HCT116 (cell line): ENCODE data around the gene HSCB. TPM values are rescaled to one million over a fixed set of nuclear protein-coding genes. Genes with fewer than 3 reads are reported as not detected.

Source experiments
- ATAC-seq: fragments of 200-7000 bp; cut with Tn5 transposase; 2 replicates; pipeline ENCODE4 v1.9.1; 2020; ENCODE audit warnings: mild to moderate bottlenecking, moderate library complexity
- BruUV-seq: library from RNA; stranded (reverse); fragments of 400-500 nt; replicated peaks from 2 replicates; lab custom pipeline; 2021; lab: Mats Ljungman, UMichigan
- CTCF ChIA-PET: fragments of 300-600 bp; sonication (Branson Sonifier 250); formaldehyde crosslinking; loops from one replicate; lab custom pipeline; 2021; ENCODE audit warnings: antibody characterized with exemption; lab: Charles Lee
- POLR2A ChIA-PET: fragments of 300-600, 350-600 bp; sonication (Branson Sonifier 250); formaldehyde crosslinking; loops from one replicate; lab custom pipeline; 2021; ENCODE audit warnings: antibody characterized with exemption; lab: Charles Lee
- RAD21 ChIA-PET, 2 experiments: fragments of 300-600 bp; sonication (Branson Sonifier 250); formaldehyde crosslinking; loops; one replicate each; lab custom pipeline; 2023; ENCODE audit warnings: low total read pairs in 2 of 2; ENCODE audit not compliant: uncharacterized antibody in 2 of 2, unreplicated experiment in 2 of 2, low non-redundant PET in 1 of 2; lab: Charles Lee
- DNase-seq: peaks from one replicate; pipeline ENCODE4 v3.0.0-alpha.2; 2010; ENCODE audit warnings: low read depth, low spot score
- H2AFZ ChIP-seq: fragments of 200-600 bp; shearing (Covaris generic), sonication (generic); 2 replicates; pipeline ENCODE4 v1.6.1; 2017; ENCODE audit warnings: low read depth, mixed run types, mixed read lengths, antibody characterized with exemption, low read length; ENCODE audit not compliant: poor library complexity, severe bottlenecking
- H3K27ac ChIP-seq: 2 replicates; pipeline ENCODE4 v1.5.1; 2012; ENCODE audit warnings: low read depth, low read length
- H3K27me3 ChIP-seq: fragments of 200-600 bp; sonication (generic); 2 replicates; pipeline ENCODE4 v1.6.1; 2016; ENCODE audit warnings: mixed run types, low read length, mixed read lengths; ENCODE audit not compliant: insufficient read depth
- H3K36me3 ChIP-seq, 2 experiments: fragments of 200-500 bp in 1 of 2; fragments of 200-600 bp in 1 of 2; sonication (Bioruptor generic) in 1 of 2; sonication (generic) in 1 of 2; 2 replicates each; pipeline versions ENCODE4 v1.5.1 to v1.6.1; 2014 to 2016; ENCODE audit warnings: low read length in 2 of 2, inconsistent platforms in 1 of 2, mixed read lengths in 1 of 2, mixed run types in 1 of 2; ENCODE audit not compliant: insufficient read depth in 2 of 2, control insufficient read depth in 1 of 2
- H3K4me1 ChIP-seq, 2 experiments: fragments of 200-600 bp in 1 of 2; sonication (generic) in 1 of 2; 2 replicates each; pipeline versions ENCODE4 v1.5.1 to v1.6.1; 2012 to 2017; ENCODE audit warnings: low read length in 2 of 2, inconsistent platforms in 1 of 2, mild to moderate bottlenecking in 1 of 2, mixed read lengths in 1 of 2, mixed run types in 1 of 2, moderate library complexity in 1 of 2; ENCODE audit not compliant: insufficient read depth in 2 of 2, control insufficient read depth in 1 of 2
- H3K4me2 ChIP-seq: fragments of 200-600 bp; sonication (generic); 2 replicates; pipeline ENCODE4 v1.6.1; 2017; ENCODE audit warnings: mixed run types, low read length, mixed read lengths
- H3K4me3 ChIP-seq, 2 experiments: fragments of 200-600 bp in 1 of 2; sonication (generic) in 1 of 2; replicated peaks in 1 of 2; 2 replicates each; pipeline ENCODE4 v1.5.1; 2011 to 2016; ENCODE audit warnings: low read length in 2 of 2, control low read depth in 1 of 2, low read depth in 1 of 2, mild to moderate bottlenecking in 1 of 2, mixed read lengths in 1 of 2, mixed run types in 1 of 2
- H3K79me2 ChIP-seq: fragments of 200-600 bp; sonication (generic); 2 replicates; pipeline ENCODE4 v1.6.1; 2017; ENCODE audit warnings: mild to moderate bottlenecking, mixed run types, low read length, moderate library complexity, mixed read lengths; ENCODE audit not compliant: insufficient read depth
- H3K9ac ChIP-seq: fragments of 200-600 bp; sonication (generic); 2 replicates; pipeline ENCODE4 v1.6.1; 2016; ENCODE audit warnings: low read length, mixed read lengths
- H3K9me2 ChIP-seq: fragments of 200-600 bp; sonication (generic), shearing (Covaris generic); 2 replicates; pipeline ENCODE4 v1.6.1; 2017; ENCODE audit warnings: mixed run types, mild to moderate bottlenecking, moderate library complexity; ENCODE audit not compliant: insufficient read depth
- H3K9me3 ChIP-seq, 2 experiments: fragments of 200-500 bp in 1 of 2; fragments of 200-600 bp in 1 of 2; sonication (Bioruptor generic) in 1 of 2; sonication (generic) in 1 of 2; 2 replicates each; pipeline ENCODE4 v1.6.1; 2014 to 2017; ENCODE audit warnings: low read length in 2 of 2, mixed read lengths in 2 of 2, inconsistent platforms in 1 of 2, low read depth in 1 of 2, mild to moderate bottlenecking in 1 of 2, mixed run types in 1 of 2, moderate library complexity in 1 of 2; ENCODE audit not compliant: control insufficient read depth in 1 of 2, insufficient read depth in 1 of 2
- H4K20me1 ChIP-seq: fragments of 200-600 bp; sonication (generic), shearing (Covaris generic); 2 replicates; pipeline ENCODE4 v1.6.1; 2017; ENCODE audit warnings: mixed run types, mild to moderate bottlenecking, moderate library complexity; ENCODE audit not compliant: insufficient read depth
- CEBPB ChIP-seq: IDR thresholded peaks from 2 replicates; pipeline ENCODE4 v1.6.1; 2012; ENCODE audit warnings: low read depth
- FOSL1 ChIP-seq: IDR thresholded peaks from 2 replicates; pipeline ENCODE4 v1.6.1; 2012; ENCODE audit warnings: low read depth
- POLR2AphosphoS5 ChIP-seq: IDR thresholded peaks from 2 replicates; pipeline ENCODE4 v1.6.1; 2011; ENCODE audit warnings: mild to moderate bottlenecking, low read depth, low read length, moderate library complexity
- SIN3A ChIP-seq: IDR thresholded peaks from 2 replicates; pipeline ENCODE4 v1.6.1; 2012; ENCODE audit warnings: low read depth
- TCF7L2 ChIP-seq: IDR thresholded peaks from 2 replicates; pipeline ENCODE4 v1.7.0; 2011; ENCODE audit warnings: borderline replicate concordance, inconsistent platforms; ENCODE audit not compliant: insufficient read depth, insufficient read length; ENCODE audit errors: extremely low read depth
- intact Hi-C: fragments of 100-400 bp; cut with micrococcal nuclease; formaldehyde crosslinking; loops from 2 replicates; pipeline ENCODE4 v1.10.0; 2022
- total RNA-seq: library from RNA; stranded (reverse); gene quantifications from one replicate; pipeline ENCODE4 v1.2.1, GENCODE V29; 2021; ENCODE audit not compliant: unreplicated experiment
- TF ChIP-seq, protein P1 (sequence below): IDR thresholded peaks from 2 replicates; pipeline ENCODE4 v1.6.1; 2011; ENCODE audit warnings: mild to moderate bottlenecking, low read length, moderate library complexity; ENCODE audit not compliant: insufficient replicate concordance; ENCODE audit errors: extremely low read depth
- TF ChIP-seq, protein P2 (sequence below): IDR thresholded peaks from 2 replicates; pipeline ENCODE4 v1.6.1; 2012; ENCODE audit warnings: low read depth
- TF ChIP-seq, protein P3 (sequence below), 3 experiments: fragments of 200-600 bp in 1 of 3; sonication (generic) in 1 of 3; IDR thresholded peaks in 2 of 3; conservative IDR thresholded peaks in 1 of 3; 2 replicates each; pipeline ENCODE4 v1.5.1; 2012 to 2017; ENCODE audit warnings: low read depth in 2 of 3, low read length in 2 of 3, antibody characterized with exemption in 1 of 3, borderline replicate concordance in 1 of 3, control low read depth in 1 of 3, mild to moderate bottlenecking in 1 of 3, mixed read lengths in 1 of 3, mixed run types in 1 of 3, moderate library complexity in 1 of 3; ENCODE audit not compliant: insufficient read depth in 1 of 3

Gene HSCB
- total RNA-seq, 1 experiment from 2014 or later, result 14.5 TPM

DNA sequence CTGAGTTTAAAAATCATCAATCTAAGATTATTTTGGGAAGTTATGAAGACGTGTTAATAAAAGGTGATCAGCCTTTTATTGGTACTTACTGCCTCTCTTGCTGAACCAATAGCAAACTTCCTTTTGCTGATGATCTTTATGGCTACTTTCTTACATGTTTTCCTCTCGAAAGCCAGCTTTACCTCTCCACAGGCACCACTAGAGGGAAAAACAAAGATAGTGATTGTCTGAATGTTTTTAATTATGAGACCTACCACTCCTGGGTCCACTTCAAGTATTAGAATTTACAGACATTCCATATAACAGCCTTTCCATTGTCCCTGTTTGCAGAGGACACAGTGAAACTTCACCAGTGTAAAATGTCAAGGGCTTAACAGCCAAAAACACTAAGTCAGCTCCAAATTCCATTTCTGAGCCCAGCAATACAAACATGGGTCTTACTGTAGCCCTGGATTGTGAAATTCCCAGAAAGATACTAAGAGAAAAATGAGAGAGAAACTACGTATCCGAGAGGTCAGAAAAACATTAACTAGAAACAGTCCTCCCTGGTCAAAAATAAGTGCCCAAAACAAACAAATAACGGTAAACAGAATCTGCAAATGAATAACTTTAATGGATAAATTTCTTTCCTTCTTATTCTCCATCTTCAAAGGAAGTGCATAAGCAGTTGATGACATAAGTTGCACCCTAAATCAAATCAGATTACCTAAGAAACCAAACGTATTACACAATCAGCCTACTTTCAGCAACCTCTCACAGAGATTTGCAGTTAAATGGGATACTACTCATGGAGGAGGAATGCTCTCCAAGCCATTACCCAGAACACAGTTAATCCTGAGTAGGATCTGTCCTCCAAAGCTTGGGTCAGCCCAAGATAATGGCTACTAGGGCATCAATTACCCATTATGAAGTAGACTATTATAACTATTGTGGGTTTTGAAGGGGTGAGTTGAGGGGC is 29.7 kb upstream of the HSCB start:
- Histone ChIP-seq H3K79me2 (no peaks in the 10 kb centered on the region), H3K4me3 (no peak overlapping the region), H3K4me2 (no peak overlapping the region), H3K4me1 (peaks cover 0 to 7% of the 10 kb centered on the region in 2 experiments; a peak in 2 of 4 replicates), H2AFZ (no peak overlapping the region), H3K27ac (no peak overlapping the region), H3K9me3 (no peaks in the 10 kb centered on the region), H4K20me1 (no peaks in the 10 kb centered on the region; the same call in 1 of the 2 replicates), H3K36me3 (peaks cover 12 to 16% of the 10 kb centered on the region in 2 experiments), H3K27me3 (no peaks in the 10 kb centered on the region), H3K9me2 (no peaks in the 10 kb centered on the region), H3K9ac (no peak overlapping the region)
- BruUV-seq, result no TSS peak
- ATAC-seq, result no peak
- CTCF ChIA-PET, result no interaction called here
- TF ChIP-seq CEBPB, result peak; percentile 51; the same call in 1 of the 2 replicates
- TF ChIP-seq FOSL1, result no peak
- no peak for TF ChIP-seq TCF7L2
- TF ChIP-seq, protein P1, sequence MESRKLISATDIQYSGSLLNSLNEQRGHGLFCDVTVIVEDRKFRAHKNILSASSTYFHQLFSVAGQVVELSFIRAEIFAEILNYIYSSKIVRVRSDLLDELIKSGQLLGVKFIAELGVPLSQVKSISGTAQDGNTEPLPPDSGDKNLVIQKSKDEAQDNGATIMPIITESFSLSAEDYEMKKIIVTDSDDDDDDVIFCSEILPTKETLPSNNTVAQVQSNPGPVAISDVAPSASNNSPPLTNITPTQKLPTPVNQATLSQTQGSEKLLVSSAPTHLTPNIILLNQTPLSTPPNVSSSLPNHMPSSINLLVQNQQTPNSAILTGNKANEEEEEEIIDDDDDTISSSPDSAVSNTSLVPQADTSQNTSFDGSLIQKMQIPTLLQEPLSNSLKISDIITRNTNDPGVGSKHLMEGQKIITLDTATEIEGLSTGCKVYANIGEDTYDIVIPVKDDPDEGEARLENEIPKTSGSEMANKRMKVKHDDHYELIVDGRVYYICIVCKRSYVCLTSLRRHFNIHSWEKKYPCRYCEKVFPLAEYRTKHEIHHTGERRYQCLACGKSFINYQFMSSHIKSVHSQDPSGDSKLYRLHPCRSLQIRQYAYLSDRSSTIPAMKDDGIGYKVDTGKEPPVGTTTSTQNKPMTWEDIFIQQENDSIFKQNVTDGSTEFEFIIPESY, result no peak
- TF ChIP-seq, protein P2, sequence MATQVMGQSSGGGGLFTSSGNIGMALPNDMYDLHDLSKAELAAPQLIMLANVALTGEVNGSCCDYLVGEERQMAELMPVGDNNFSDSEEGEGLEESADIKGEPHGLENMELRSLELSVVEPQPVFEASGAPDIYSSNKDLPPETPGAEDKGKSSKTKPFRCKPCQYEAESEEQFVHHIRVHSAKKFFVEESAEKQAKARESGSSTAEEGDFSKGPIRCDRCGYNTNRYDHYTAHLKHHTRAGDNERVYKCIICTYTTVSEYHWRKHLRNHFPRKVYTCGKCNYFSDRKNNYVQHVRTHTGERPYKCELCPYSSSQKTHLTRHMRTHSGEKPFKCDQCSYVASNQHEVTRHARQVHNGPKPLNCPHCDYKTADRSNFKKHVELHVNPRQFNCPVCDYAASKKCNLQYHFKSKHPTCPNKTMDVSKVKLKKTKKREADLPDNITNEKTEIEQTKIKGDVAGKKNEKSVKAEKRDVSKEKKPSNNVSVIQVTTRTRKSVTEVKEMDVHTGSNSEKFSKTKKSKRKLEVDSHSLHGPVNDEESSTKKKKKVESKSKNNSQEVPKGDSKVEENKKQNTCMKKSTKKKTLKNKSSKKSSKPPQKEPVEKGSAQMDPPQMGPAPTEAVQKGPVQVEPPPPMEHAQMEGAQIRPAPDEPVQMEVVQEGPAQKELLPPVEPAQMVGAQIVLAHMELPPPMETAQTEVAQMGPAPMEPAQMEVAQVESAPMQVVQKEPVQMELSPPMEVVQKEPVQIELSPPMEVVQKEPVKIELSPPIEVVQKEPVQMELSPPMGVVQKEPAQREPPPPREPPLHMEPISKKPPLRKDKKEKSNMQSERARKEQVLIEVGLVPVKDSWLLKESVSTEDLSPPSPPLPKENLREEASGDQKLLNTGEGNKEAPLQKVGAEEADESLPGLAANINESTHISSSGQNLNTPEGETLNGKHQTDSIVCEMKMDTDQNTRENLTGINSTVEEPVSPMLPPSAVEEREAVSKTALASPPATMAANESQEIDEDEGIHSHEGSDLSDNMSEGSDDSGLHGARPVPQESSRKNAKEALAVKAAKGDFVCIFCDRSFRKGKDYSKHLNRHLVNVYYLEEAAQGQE, result no peak
- TF ChIP-seq, protein P3, sequence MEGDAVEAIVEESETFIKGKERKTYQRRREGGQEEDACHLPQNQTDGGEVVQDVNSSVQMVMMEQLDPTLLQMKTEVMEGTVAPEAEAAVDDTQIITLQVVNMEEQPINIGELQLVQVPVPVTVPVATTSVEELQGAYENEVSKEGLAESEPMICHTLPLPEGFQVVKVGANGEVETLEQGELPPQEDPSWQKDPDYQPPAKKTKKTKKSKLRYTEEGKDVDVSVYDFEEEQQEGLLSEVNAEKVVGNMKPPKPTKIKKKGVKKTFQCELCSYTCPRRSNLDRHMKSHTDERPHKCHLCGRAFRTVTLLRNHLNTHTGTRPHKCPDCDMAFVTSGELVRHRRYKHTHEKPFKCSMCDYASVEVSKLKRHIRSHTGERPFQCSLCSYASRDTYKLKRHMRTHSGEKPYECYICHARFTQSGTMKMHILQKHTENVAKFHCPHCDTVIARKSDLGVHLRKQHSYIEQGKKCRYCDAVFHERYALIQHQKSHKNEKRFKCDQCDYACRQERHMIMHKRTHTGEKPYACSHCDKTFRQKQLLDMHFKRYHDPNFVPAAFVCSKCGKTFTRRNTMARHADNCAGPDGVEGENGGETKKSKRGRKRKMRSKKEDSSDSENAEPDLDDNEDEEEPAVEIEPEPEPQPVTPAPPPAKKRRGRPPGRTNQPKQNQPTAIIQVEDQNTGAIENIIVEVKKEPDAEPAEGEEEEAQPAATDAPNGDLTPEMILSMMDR (IDR thresholded peaks at IDR 0.05 in 2 of 3, conservative IDR thresholded peaks at IDR 0.05 in 1 of 3; ENCODE audit: borderline replicate concordance in 1 of 3, insufficient read depth in 1 of 3, low read depth in 2 of 3, low read length in 2 of 3), result no peak
- TF ChIP-seq POLR2AphosphoS5, result no peak
- TF ChIP-seq SIN3A, result no peak
- intact Hi-C loops, result no loop called here
- RAD21 ChIA-PET, result no interaction called here
- POLR2A ChIA-PET, result no interaction called here
- no peak for DNase-seq
